Inferior parietal cortex (tissue), 1 donor: ENCODE data around the gene STRA6.

Experiments used
- DNase-seq: peaks from one replicate; pipeline ENCODE4 v3.0.0-alpha.2; 2016; ENCODE audit errors: extremely low spot score

STRA6 gene

DNA sequence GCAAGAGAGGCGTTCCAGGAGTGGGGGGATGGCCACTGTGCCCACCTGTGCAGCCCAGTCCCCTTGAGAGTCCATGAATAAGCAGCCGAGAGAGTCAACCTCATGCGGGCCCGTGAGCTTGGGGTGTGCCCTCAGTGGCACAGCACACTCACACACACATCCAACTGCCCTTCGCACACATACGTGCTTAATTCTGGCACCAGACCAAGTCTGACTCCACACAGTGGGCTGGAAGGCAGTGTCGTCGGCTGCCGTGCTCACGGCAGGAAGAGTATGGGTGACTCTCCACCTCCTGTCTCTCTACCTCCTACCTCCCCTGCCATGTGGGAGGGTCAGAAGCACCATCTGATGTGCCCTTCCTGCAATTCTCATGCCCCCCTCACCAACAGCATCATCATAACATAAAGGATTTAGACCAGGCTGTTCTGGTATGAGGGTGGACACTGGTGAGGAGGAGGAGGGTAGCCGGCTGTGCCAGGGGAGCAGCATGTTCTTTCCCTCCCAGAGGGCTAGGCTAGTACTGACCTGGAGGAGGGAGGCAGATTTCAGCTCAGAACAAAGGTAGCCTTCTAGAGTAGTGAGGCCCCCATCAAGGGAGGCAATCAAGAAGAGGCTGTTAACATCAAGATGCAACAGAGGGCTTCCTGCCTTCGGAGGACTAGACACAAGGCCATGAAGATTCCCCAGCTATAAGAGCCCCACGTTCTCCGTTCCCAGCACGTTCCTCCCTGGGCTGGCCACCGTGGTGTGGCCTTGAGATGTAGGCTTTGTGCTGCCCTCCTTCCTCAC, 5.3 kb upstream of the STRA6 start:
- DNase-seq = no peak

- no peak for DNase-seq
Observed at GRCh38 chr15:74206801-74207281, 4.3 kb upstream of the STRA6 start.

- no peak for DNase-seq
Observed at GRCh38 chr15:74205582-74205947, 3.0 kb upstream of the STRA6 start.

DNA sequence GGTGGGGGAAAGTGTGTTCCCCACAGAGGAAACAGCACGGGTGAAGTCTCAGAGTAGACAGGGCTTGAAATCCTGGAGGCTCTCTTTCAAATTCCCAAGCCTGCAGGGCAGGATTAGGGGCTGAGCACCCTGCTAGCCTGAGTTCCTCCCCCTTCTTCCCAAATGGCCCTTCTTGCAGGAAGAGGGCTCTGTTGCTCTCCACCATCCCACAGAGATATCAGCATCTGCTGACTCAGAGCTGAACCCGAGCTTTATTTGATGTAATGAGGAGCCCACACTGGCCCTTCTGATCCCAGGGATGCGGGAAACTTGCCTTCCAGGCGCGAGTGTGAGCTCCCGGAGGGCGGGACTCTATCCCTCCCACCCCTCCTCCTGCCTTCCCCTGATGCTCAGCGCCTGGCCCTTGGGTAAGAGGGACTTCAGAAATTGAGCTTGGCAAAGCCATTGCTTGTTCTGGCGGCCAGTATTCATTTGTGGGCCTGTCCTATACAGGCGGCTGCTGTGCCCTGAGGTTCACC, 1.4 kb upstream of the STRA6 start:
- DNase-seq = no peak

DNA sequence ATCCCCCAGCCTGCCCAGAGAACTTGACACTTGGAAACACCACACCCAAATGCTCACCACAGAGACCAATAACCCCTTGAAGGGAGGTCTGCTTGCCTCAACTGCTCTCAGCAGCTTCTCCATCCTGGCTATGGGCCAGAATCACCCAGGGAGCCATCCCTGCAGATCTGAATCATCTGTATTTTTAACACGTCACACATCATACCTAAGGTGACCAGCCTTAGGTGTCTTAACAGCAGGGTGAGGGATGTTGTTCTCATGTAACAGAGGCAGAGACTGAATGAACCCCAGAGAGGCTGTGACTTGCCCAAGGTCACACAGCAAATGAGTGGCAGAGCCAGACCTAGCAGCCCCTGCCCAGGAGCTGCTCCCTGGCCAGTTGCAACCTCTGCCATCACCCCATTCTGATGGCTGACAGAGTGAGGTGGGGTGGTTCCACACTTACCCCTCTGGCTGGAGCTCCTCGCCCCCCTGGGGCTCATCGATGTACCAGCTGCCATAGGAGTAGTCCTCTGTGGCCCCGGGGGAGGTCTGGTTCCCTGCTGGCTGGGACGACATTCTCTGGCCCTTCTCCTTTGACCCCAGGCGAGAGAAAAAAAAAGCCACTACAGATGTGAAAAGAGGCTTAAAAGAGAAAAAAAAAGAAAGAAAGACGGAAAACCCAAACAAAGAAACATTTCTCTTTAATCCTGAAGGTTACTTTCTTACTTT, 722 bp downstream of the STRA6 start:
- no peak for DNase-seq

DNA sequence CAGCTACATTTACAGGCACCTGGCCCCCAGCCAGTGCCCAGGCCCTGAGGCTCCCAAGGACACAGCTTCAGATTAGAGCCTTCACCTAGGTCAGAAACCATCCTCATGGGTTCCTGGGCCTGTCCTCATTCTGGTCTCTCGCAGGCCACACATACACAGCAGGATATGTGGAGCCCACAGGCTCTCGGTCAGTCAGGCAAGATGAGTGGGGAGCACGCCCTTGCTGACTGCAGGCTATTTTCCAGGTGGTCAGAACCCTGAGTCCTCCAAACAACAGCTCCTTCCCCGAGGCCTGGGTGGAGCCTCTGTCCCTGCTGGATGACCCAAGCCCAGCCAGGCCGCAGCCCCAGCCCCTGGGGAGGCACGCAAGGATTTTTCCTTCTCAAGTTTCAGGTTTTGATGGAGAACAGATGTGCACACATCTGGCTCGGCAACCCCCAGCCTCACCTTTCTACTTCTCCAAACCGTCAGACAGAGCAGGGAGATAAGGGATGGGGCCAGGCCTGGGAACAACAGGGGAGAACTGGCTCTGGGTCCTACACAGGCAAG, 1.6 kb downstream of the STRA6 start:
- DNase-seq = no peak

DNA sequence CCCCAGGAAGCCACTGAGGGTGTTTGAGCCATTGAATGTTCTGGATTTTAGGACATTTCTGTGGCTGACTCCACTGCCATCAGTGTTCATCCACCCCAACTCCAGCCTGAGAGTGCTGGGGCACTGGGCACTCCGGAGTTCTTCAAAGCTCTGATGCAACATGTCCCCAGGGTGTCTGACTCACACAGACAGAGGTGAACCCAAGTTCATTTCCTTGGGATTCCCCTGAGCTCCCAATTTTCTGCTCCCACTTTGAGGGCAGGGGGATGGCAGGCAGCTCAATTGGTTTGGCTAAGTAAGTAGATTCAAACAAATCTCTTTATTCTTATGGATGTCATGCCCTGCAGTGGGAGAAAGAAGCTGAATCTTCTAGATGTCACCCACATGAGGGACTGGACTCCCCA, 2.2 kb downstream of the STRA6 start:
- DNase-seq = no peak

DNA sequence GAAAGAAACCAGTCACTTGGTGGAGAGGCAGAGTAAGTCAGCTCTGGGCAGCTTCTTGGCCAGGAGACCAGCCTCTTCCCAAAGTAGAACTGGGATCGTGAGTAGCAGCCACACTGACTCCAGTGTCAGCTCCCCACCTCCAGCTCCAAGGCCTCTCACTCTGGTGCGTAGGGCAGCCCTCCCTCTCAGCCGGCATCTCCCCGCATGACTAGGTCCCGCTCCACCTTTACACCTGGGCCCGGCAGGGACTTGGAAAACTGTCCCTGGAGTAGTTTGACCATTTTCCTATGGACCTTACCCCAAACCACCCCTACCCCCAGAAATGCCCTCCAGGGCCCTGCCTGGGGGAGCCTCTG, 3.3 kb downstream of the STRA6 start:
- DNase-seq = no peak

DNA sequence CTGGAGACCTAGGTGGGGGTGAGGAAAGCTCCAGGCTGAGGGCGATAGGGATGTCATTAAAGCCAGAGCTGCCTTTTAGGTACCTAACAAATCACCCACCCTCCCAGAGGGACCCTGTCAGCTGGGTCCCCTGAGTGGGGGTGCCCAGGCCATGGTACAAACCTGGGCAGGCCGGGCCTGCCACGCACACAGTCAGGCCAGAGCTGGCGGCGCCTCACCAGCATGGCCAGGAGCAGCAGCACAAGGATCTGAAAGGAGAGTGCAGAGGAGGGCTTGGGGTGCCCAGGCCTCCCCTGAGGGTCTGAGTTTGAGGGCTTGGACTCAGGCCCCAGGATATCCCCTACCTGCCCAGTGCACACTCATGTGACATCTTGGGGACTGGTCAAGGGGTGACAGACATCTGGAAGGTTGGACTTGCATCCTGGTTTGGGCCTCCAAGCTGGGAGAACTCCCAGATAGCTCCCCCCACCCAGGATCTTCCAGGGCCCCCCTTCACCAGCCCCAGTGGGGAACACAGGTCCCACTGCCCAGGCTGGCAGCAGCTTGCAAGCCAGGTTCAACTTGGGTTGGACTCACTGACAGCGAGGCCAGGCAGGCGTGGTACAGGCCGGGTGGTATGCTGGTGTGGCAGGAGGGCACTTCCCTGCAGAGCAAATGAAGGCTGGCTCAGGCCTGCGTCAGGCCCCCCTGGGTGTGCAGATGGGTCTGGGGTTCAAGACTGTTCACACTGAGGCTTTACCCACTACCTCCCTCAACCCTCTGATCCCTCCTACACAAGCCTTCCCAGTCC, 5.2 kb downstream of the STRA6 start:
- DNase-seq = no peak

DNA sequence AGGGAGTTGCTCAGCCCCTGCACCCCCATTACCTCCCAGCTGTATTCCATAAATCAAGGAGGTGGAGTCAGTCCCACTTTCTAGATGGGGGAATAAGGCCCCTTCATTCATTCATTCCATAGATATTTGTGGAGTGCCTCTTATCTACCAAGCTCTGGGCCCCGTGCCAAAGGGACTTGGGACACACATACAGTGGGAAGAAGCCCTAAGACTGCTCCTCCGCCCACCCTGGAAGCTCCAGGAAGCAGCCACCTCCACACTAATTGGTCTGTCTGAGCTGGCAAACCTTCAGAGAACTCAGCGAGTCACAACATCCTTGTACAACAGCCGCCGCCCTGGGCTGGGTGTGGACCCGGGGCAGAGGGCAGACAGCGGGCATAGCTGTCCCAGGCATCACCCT, 6.4 kb downstream of the STRA6 start:
- DNase-seq = no peak

GRCh38 chr15:74194572-74195559, 7.7 kb downstream of the STRA6 start:
- no peak for DNase-seq

DNA sequence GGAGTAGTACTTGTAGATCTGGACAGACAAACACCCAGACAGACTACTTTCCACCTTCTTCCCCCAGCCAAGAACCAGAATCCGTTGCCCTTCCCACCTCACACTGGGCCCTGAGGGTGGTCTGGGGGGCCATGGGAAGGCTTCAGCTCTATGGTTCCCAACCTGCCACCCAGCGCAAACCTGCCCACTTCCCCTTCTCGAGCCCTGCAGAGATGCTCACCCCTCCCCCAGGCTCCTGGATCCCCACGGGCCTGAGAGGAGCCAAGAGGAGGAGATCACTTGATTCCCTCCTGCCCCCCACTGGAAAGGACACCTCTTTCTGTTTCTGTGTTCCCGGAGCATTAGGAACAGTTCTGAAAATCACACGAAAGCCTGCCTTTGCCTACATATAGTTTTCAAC, 8.7 kb downstream of the STRA6 start:
- no peak for DNase-seq

DNA sequence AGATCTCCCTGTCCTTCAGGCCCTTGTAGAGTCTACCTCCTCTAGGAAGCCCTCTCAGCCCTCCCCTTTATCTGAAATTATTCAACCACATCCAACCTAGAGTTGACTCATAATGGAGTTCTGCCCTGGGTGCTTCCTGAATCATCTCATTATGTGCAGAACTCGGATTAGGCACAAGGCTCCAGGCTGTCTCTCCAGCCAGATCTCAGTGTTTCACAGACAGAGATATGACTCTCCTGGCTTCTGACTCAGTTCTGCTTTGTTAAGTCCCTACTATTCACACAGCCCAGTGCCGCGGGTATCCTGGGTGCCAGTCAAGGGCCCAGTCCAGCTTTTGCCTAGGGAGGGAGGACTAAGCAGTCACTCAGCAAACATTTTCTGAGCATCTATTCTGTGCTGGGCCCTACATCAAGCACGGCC, 9.3 kb downstream of the STRA6 start:
- no peak for DNase-seq

DNA sequence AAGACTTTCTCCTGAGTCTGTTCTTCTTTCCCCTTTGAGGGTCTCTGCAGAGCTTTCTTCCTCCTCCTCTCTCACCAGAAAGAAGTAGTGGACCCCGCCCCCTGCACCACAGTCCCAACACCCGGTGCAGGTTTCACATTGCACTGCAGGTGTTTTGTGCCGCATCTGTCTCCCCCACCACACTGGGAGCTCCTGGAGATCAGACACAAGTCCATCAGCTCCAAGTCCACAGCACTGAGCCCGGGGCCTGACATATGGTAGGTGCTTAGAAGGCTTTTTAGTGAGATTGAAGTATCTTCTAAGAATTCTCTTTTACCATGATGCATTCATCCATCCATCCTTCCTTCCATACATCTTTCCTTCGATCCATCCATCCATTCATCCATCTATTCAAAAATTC, 9.8 kb downstream of the STRA6 start:
- DNase-seq = no peak

DNA sequence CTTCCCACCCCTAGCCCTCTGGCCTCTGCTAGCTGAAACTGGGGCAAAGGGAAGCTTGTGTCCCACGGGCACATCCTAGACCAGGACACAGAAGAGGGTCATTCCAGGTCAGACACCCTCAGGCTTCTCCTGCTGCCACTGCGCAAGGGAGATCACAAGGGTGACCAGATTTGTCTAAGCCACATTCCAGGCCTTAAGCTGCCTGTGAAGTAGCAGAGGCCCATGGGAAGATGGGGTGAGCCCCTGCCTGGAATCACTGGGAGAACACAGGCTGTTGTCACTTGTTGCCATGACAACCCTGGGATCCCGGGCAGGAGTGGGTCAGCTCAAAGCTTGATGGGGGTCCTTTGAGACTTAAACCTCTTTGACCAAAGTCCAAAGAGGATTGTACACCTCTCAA, 10.8 kb downstream of the STRA6 start:
- no peak for DNase-seq

GRCh38 chr15:74188216-74188615, 14.4 kb downstream of the STRA6 start:
- DNase-seq = no peak

- DNase-seq = no peak
Observed at GRCh38 chr15:74185710-74186348, 16.8 kb downstream of the STRA6 start.

DNA sequence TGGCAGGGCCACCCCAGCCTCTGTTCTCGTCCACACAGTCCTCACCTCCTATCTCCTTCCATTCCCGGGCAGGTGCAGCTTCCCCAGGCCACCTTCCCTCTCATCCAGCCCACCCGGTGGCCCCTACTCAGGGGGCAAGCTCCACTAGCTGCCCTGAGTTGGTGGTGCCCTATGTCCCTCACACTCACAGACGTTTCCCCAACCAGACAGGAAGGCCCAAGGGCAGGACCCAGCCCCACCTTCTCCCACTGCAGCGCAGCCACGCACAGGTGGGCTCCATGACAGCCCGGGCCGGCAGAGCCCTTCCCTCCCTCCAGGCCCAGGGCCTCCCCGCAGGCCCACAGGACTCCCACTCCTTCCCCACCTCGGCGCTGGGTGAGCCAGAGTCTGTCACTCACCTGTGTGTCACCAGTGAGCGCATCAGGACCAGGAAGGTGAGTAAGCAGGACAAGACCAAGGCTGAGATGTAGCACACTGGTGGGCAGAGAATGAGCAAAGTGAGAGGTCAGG, 17.9 kb downstream of the STRA6 start:
- no peak for DNase-seq

- DNase-seq = no peak
Observed at GRCh38 chr15:74182131-74182530, 20.5 kb downstream of the STRA6 start.
